Esophagus mucosa (tissue), 1 donor: ENCODE data around the gene PMPCA. TPM values are rescaled to one million over a fixed set of nuclear protein-coding genes. Genes with fewer than 3 reads are reported as not detected.
A peak's percentile ranks its signal among the peaks of the same experiment; 100 is the strongest.

ENCODE experiments used
- ATAC-seq: fragments of 200-7000 bp; cut with Tn5 transposase; one replicate; pipeline ENCODE4 v1.9.1; 2020
- total RNA-seq: library from RNA; stranded (reverse); gene quantifications from one replicate; pipeline ENCODE4 v1.2.4, GENCODE V29; 2023
- donor health status: DM: yes; HTN: yes; CAD: no.

The PMPCA gene
- total RNA-seq, 1 donor from 2014 or later: 29.4 TPM

GRCh38 chr9:136460772-136461325 lies 50.4 kb downstream of the PMPCA start:
- peak; percentile 18 for ATAC-seq

- no peak for ATAC-seq
Observed at GRCh38 chr9:136462664-136463063, 52.2 kb downstream of the PMPCA start.

GRCh38 chr9:136463578-136463977 lies 53.1 kb downstream of the PMPCA start:
- ATAC-seq: no peak

DNA sequence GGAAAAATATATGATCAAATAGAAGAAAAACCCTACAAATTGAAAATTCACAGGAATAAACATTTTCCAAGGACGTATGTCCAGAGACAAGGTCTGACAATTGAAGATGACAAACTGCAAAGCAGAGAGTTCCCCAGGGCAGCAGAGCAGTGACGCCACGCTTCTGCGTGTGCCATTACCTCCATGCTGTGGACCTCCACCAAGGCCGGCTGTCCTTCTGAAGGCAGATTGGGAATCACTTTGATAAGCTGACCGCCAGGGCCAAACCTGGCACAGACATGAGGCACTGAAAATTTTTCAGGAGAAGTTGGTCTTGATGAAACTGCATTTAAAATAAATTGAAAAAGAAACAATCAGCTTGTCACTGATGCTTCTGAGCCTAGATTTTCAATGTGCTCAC lies 53.8 kb downstream of the PMPCA start:
- ATAC-seq: no peak

DNA sequence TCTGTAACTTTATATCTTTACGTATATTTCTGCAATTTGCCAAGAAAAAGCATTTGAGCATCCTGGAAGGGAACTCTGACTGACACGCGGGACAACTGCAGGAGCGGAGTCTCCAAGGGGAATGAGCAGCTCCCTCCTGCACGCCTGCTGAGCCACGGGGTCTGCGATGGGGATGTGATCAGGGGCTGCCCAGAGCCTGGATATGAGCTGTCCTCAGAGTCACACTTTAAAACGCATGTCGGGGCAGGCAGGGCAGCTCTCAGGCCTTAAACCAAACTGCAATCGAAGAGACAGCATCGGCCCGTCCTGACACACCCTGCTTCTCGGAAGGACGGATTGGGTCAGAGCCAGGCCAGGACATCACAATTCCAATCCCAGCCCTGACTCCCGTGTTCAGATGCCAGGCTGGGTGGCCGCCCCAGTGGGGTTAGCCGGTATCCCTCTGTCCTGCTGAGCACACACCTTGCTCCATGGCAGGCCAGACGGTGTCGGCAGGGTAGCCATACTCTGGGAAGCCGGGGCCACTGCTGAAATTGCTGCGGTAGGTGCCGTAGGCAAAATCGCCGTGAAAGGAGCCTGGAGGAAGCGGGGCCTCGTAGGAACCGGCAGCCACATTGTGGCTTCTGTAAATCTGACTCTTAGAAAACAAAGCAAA lies 55.2 kb downstream of the PMPCA start:
- no peak for ATAC-seq

DNA sequence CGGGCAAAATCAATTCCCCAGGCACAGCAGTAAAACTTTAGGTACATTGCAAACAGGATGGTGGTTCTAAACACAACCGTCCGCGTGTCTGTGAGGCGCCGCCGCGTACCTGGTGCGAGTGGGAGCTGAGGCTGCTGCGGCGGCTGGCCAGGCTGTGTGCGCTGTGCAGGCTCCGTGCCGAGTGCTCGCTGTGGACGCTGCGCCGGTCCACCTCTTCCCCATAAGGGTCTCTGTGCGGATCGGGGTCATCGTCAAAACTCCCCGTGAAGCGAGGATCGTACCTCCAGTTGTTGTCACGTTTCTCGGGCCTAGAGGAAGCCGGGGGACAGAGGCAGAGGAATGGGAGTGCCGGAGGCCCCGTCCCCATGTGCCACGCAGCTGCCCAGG lies 55.7 kb downstream of the PMPCA start:
- ATAC-seq: no peak

DNA sequence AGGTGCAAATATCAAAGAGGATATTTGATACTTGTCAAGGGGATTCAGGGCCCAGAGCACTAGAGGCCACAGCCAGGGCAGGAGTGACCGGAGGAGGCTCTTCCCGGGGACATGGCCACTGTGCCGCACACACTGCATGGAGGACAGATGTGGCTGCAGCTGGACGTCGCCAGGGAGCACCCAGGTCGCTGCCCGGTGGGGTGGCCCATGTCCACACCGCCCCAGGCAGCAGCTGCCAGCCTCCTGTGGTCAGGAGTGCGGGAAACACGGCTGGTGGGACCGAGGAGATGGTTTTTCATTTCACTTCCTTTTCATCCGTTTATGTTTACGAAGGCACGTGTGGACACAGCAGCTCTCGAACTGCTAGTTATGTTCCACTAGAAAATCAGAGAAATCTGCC lies 57.3 kb downstream of the PMPCA start:
- no peak for ATAC-seq

- no peak for ATAC-seq
Observed at GRCh38 chr9:136470356-136470755, 59.9 kb downstream of the PMPCA start.

- ATAC-seq: no peak
Observed at GRCh38 chr9:136470792-136471469, 60.5 kb downstream of the PMPCA start.

- no peak for ATAC-seq
Observed at GRCh38 chr9:136471802-136472487, 61.5 kb downstream of the PMPCA start.

GRCh38 chr9:136472640-136473353 lies 62.3 kb downstream of the PMPCA start:
- no peak for ATAC-seq

- ATAC-seq: no peak
Observed at GRCh38 chr9:136473354-136473721, 62.9 kb downstream of the PMPCA start.

Other genes with a start within 250 kb of the PMPCA start
- 0.08 TPM for gene LHX3, start 205.5 kb upstream of the PMPCA start, total RNA-seq
- 3.0 TPM for gene QSOX2, start 164.8 kb upstream of the PMPCA start, total RNA-seq
- not detected for gene CCDC187, start 106.6 kb upstream of the PMPCA start, total RNA-seq
- 1.2 TPM for gene GPSM1, start 83.1 kb upstream of the PMPCA start, total RNA-seq
- 12.1 TPM for gene DNLZ, start 46.9 kb upstream of the PMPCA start, total RNA-seq
- 0.80 TPM for gene CARD9, start 37.0 kb upstream of the PMPCA start, total RNA-seq
- 3.7 TPM for gene SNAPC4, start 10.5 kb upstream of the PMPCA start, total RNA-seq
- gene ENTR1, start within 50 bp of the PMPCA start, total RNA-seq: 22.8 TPM
- gene INPP5E, start 29.2 kb downstream of the PMPCA start, total RNA-seq: 5.7 TPM
- 32.0 TPM for gene SEC16A, start 72.4 kb downstream of the PMPCA start, total RNA-seq
- 30.6 TPM for gene NOTCH1, start 135.4 kb downstream of the PMPCA start, total RNA-seq